ENCODE data around the gene YEATS4. TPM values are rescaled to one million over a fixed set of nuclear protein-coding genes. Genes with fewer than 3 reads are reported as not detected.

YEATS4 gene
- total RNA-seq, 1 experiment from 2014 or later = 46.1 TPM

GRCh38 chr12:69433653-69434052, 74.1 kb downstream of the YEATS4 start:
- no peak for DNase-seq (ENCODE audit: low spot score)

- DNase-seq (ENCODE audit: low spot score) = no peak
These were observed 76.1 kb downstream of the YEATS4 start for GRCh38 chr12:69435644-69436043.

DNA sequence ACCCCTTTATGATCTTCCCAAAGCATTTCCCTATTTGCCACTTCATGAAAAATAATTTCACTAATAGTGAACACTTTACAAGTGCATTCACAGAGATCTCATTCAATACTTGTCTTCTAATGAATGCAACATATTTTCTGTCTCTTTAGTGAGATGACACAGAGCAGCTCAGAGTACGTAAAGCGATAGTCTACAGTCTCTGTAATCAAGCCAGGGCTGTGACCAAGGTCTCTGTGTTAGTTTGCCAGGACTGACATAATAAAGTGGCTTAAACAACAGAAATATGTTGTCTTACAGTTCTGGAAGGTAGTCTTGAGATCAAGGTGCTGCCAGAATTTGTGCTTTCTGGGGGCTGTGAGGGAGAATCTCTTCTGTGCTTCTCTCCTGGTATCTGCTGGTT, 77.5 kb downstream of the YEATS4 start:
- DNase-seq (ENCODE audit: low spot score) = no peak

GRCh38 chr12:69438539-69438938, 79.0 kb downstream of the YEATS4 start:
- DNase-seq (ENCODE audit: low spot score) = no peak

GRCh38 chr12:69440016-69440415, 80.5 kb downstream of the YEATS4 start:
- no peak for DNase-seq (ENCODE audit: low spot score)

Other genes with a start within 250 kb of the YEATS4 start
- 27.8 and 39.0 TPM in 2 replicates for gene CPSF6, start 120.2 kb upstream of the YEATS4 start, total RNA-seq (2014; rRNA removed; shearing (Covaris generic))
- 0.07 and 2.3 TPM in 2 replicates for gene LYZ, start 11.4 kb upstream of the YEATS4 start, total RNA-seq (2014; rRNA removed; shearing (Covaris generic))
- gene FRS2, start 110.6 kb downstream of the YEATS4 start, total RNA-seq (2014; rRNA removed; shearing (Covaris generic)) = 42.4 and 43.6 TPM in 2 replicates
- gene CCT2, start 225.7 kb downstream of the YEATS4 start, total RNA-seq (2014; rRNA removed; shearing (Covaris generic)) = 417 and 440 TPM in 2 replicates